Measurements from ENCODE around the gene NGB.

Gene NGB

DNA sequence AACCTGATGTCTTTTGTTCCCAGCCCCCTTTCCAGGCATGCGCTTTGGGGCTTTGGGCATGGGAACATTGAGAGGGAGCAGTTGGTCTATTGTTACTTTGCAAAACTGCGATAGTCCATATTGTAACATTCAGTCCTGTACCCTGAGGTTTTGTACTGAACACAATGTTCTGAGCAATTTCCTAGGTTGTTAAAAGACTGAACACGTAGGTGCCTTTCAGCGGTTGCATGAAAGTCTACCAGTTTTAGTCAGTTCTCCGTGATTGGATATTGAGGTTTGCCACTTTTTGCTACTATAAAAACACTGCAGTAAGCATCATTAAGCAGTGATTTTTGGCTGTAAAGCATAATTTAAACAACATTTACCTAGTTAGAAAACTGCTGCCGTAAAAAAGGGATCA, 20.1 kb downstream of the NGB start:
- no peak for DNase-seq (ENCODE audit: low read depth)
- TF ChIP-seq, protein P1, sequence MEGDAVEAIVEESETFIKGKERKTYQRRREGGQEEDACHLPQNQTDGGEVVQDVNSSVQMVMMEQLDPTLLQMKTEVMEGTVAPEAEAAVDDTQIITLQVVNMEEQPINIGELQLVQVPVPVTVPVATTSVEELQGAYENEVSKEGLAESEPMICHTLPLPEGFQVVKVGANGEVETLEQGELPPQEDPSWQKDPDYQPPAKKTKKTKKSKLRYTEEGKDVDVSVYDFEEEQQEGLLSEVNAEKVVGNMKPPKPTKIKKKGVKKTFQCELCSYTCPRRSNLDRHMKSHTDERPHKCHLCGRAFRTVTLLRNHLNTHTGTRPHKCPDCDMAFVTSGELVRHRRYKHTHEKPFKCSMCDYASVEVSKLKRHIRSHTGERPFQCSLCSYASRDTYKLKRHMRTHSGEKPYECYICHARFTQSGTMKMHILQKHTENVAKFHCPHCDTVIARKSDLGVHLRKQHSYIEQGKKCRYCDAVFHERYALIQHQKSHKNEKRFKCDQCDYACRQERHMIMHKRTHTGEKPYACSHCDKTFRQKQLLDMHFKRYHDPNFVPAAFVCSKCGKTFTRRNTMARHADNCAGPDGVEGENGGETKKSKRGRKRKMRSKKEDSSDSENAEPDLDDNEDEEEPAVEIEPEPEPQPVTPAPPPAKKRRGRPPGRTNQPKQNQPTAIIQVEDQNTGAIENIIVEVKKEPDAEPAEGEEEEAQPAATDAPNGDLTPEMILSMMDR (conservative IDR thresholded peaks at IDR 0.05; ENCODE audit: control insufficient read depth, insufficient read depth, low read depth, low read length) = no peak
- H3K4me3 ChIP-seq (ENCODE audit: control insufficient read depth, low read depth, low read length) = no peak overlapping the region

DNA sequence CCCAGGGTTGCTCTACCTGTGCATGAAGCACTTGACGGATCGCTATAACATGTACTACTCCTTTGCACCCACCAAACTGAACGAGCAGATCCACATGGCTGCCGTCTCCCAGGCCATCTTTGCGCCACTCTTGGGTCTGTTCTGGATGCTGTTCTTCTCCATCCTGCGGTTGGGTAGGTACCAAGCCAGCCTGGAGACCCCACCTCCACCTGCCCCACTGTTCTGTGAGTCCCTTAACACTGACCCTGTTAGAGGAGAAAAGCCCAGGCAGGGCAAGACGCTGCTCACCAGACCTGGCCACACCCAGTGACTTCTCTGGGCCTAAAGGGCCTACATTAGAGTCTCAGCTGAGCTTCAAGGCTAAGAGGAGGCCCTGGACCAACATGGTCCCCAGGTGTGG, 21.7 kb downstream of the NGB start:
- TF ChIP-seq, protein P1 (conservative IDR thresholded peaks at IDR 0.05; ENCODE audit: control insufficient read depth, insufficient read depth, low read depth, low read length) = no peak
- no peak overlapping the region for H3K4me3 ChIP-seq (ENCODE audit: control insufficient read depth, low read depth, low read length)
- DNase-seq (ENCODE audit: low read depth) = no peak

DNA sequence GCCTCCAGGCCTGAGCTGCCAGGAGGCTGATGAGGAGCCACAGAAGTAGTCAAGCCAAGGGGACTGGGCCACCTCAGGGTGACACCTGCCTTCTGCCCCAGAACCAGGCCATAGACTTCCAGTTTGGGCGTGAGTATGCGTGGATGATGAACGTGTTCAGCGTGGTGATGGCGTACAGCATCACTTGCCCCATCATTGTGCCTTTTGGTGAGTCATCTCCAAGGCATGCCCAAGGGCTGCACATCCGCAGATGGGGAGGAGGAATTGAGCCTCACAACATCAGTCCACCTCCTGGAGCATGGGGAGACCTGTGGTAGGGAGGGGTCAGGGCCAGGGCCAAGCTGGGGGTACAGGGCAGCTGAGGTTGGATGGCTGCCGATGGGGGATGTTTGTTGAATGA, 22.3 kb downstream of the NGB start:
- TF ChIP-seq, protein P1 (conservative IDR thresholded peaks at IDR 0.05; ENCODE audit: control insufficient read depth, insufficient read depth, low read depth, low read length) = no peak
- no peak overlapping the region for H3K4me3 ChIP-seq (ENCODE audit: control insufficient read depth, low read depth, low read length)
- peak; percentile 6 for DNase-seq (ENCODE audit: low read depth)

DNA sequence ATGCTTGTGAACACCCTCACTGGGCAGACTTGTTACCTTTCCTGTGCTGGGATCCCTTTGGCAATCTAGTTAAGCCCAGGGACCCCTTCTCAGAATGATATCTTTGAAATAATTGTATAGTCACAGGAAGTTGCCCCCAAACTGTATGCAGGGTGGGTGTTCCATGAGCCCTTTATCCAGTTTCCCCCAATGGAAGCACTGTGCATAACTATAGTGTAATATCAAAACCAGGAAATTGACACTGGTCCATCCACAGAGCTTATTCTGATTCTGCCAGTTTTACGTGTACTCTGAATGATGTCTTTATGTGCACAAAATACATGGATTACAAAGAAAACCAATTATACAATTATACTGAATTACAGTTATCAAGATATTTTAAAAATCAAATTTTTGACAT, 24.2 kb downstream of the NGB start:
- H3K4me3 ChIP-seq (ENCODE audit: control insufficient read depth, low read depth, low read length) = no peak overlapping the region
- TF ChIP-seq, protein P1 (conservative IDR thresholded peaks at IDR 0.05; ENCODE audit: control insufficient read depth, insufficient read depth, low read depth, low read length) = no peak
- DNase-seq (ENCODE audit: low read depth) = no peak

DNA sequence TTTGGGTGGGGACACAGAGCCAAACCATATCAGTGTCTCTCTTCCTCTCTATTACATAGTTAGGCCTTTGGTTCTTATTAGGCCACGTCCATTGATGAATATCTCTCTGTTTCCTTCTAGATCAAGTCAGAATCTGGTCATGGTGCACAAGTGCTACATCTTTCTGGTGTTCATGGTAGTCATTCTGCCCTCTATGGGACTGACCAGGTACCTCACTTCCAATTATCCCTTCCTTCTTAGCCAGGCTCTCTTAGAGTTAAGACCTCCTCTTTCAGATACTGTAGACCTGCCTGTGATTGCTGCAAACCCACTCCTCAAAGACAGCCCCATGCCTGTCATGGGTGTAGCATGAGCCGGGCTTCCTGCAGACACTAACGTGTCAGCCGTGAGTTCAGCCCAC, 25.2 kb downstream of the NGB start:
- TF ChIP-seq, protein P1 (conservative IDR thresholded peaks at IDR 0.05; ENCODE audit: control insufficient read depth, insufficient read depth, low read depth, low read length) = peak; percentile 7
- no peak overlapping the region for H3K4me3 ChIP-seq (ENCODE audit: control insufficient read depth, low read depth, low read length)
- peak; percentile 1 for DNase-seq (ENCODE audit: low read depth)

DNA sequence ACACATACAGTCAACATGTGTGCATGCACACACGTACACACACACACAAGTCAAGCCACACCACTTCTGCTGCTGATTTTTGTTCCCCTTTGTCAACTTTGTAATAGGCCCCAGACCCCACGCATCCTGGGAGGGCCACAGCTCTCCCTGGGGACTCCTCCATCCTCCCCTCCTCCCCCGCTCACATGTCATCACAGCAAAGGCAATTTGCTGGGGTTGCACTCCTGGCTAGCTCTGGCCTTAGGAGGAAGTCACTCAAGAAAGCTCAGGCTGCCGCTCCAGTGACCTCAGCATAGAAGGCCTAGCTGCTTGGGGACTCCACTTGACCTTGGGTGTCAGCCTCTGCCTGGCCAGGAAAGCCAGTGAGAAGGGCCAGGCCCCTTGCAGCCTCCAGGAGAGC, 27.2 kb downstream of the NGB start:
- H3K4me3 ChIP-seq (ENCODE audit: control insufficient read depth, low read depth, low read length) = no peak overlapping the region
- no peak for DNase-seq (ENCODE audit: low read depth)
- TF ChIP-seq, protein P1 (conservative IDR thresholded peaks at IDR 0.05; ENCODE audit: control insufficient read depth, insufficient read depth, low read depth, low read length) = no peak

DNA sequence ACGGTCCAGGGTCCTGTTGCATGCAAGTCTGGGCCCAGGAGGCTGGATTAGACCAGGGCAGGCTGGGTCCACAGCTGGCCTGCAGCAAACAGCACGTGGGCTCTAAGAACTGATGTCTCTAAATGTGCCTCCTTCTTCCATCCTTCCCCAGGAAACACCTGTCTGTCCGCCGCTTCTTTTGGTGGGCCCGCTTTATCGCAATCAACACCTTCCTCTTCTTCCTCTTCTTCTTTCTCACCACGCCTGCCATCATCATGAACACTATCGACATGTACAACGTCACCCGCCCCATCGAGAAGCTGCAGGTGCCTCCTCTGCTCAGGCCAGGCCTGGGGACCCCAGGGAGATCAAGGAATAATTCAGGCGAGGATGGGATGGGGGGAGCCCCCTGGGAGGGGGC, 28.3 kb downstream of the NGB start:
- TF ChIP-seq, protein P1 (conservative IDR thresholded peaks at IDR 0.05; ENCODE audit: control insufficient read depth, insufficient read depth, low read depth, low read length) = no peak
- no peak overlapping the region for H3K4me3 ChIP-seq (ENCODE audit: control insufficient read depth, low read depth, low read length)
- DNase-seq (ENCODE audit: low read depth) = no peak
